ENCODE results near the gene ZFAND3.
"Not testable (repeated sequence)": the region's sequence is repeated elsewhere in the genome, so short reads cannot be mapped to it uniquely, and the experiment has no call there.

The ZFAND3 gene

DNA sequence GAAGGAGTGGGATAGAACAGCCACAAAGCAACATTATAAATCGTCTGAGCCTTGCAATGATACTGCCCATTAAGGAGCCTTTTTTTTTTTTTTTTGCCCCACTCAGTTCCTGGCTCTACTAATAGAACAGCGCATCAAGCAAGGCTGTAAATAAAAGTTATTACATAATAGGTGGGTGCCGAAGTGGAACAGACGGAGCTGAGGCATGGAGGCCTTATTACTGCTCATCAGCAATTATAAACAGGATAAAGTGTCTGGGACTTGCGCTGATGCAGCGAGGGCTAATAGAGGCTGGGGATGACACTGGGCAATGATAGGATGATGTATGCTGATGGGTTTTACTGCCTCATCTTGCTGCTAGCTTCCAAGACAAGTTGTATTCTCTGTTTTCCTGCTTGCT lies 272.1 kb downstream of the ZFAND3 start:
- no peak for DNase-seq (ENCODE audit: low read depth)

DNA sequence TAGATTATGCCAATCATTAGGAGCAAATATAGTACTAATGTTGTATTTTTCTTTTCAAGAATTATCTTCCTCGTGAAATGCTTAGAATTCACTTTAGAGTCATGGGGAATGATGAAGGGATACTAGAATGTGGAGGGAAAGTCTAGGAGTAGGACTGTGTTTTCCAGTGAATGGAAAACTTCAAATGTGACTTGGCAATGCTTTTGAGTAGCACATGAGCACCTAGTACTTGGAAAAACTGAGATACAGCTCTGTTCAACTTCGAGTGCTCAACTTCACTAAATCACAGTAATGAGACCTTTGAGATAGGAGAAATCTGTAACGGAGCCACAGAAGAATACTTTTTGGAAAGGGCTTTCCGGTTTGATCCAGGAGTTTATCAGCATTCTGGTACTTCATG lies 272.9 kb downstream of the ZFAND3 start:
- DNase-seq (ENCODE audit: low read depth): no peak

- DNase-seq (ENCODE audit: low read depth): no peak
These were observed 273.4 kb downstream of the ZFAND3 start for GRCh38 chr6:38092964-38093363.

- DNase-seq (ENCODE audit: low read depth): peak; percentile 78
These were observed 275.5 kb downstream of the ZFAND3 start for GRCh38 chr6:38095054-38095453.

GRCh38 chr6:38099221-38099620 lies 279.7 kb downstream of the ZFAND3 start:
- no peak for DNase-seq (ENCODE audit: low read depth)

GRCh38 chr6:38100380-38100779 lies 280.9 kb downstream of the ZFAND3 start:
- no peak for DNase-seq (ENCODE audit: low read depth)

- no peak for DNase-seq (ENCODE audit: low read depth)
These were observed 284.4 kb downstream of the ZFAND3 start for GRCh38 chr6:38103921-38104320.

DNA sequence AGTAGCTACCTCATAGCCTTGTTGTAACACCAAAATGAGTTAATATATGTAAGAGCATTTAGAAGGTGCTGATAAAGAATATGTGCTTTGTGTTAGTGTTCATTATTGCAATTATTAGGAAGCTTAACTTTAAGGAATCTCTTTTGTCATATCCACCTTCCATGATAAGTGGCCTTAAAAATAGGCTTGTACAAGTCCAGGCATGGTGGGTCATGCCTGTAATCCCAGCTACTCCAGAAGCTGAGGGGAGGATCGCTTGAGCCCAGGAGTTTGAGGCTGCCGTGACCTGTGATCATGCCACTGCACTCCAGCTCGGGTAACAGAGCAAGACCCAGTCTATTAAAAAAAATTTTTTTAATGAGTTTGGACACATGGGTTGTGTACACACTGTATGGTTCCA lies 285.5 kb downstream of the ZFAND3 start:
- no peak for DNase-seq (ENCODE audit: low read depth)

DNA sequence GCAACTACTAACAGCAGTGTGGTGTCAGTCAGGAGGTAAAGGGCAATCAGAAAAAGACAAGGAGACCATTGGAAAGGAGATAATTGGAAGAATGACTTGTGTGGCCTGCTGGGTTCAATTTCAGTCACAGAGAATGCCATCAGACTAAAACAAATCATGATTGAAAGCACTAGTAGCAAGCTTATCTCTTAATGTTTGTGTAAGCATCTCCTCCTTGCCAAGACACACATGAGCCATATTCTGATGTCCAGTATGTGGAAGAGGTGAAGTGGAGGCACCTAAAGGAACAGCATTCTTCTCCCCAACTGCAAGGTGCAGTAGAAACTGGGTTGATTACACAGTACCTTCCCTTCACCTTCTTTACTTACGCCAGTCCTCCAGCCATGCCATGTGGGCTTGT lies 287.5 kb downstream of the ZFAND3 start:
- DNase-seq (ENCODE audit: low read depth): no peak

- DNase-seq (ENCODE audit: low read depth): no peak
These were observed 291.0 kb downstream of the ZFAND3 start for GRCh38 chr6:38110481-38110971.

- DNase-seq (ENCODE audit: low read depth): no peak
These were observed 292.7 kb downstream of the ZFAND3 start for GRCh38 chr6:38112181-38112580.

- DNase-seq (ENCODE audit: low read depth): no peak
These were observed 294.5 kb downstream of the ZFAND3 start for GRCh38 chr6:38113825-38114576.

DNA sequence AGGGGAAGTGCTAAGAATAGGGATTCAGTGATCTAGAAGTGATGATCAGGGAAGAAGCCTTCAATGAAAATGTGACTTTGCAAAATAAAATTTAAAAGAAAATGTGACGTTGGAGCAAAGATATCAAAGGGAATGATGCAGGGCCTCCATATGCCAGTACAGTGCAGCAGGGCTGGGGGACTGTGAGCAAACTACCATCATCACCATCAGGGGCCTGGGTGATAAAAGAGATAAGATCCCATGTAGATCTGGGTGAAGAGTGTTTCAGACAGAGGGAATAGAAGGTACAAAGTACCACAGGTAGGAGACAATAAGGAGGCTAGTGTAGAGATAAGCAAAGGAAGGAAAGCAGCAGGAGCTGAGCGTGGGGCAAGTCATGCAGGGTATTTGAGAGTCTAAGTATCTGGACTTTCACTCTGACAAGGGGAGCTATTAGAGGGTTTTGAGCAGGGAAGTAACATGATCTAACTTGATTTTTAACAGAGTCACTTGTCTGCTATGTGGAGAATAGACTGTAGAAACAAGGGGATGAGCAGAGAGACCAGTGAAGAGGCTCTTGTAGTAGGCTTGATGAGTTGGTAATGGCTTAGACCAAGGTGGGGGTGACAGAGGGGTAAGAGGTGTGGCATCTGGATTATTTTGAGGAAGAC lies 295.6 kb downstream of the ZFAND3 start:
- DNase-seq (ENCODE audit: low read depth): no peak

GRCh38 chr6:38115626-38116008 lies 296.1 kb downstream of the ZFAND3 start:
- no peak for DNase-seq (ENCODE audit: low read depth)

- no peak for DNase-seq (ENCODE audit: low read depth)
These were observed 296.7 kb downstream of the ZFAND3 start for GRCh38 chr6:38116248-38116647.

GRCh38 chr6:38117281-38117680 lies 297.8 kb downstream of the ZFAND3 start:
- peak; percentile 65 for DNase-seq (ENCODE audit: low read depth)

- DNase-seq (ENCODE audit: low read depth): no peak
These were observed 299.4 kb downstream of the ZFAND3 start for GRCh38 chr6:38118791-38119365.

GRCh38 chr6:38119516-38119915 lies 300.0 kb downstream of the ZFAND3 start:
- DNase-seq (ENCODE audit: low read depth): no peak

- not testable (repeated sequence) for DNase-seq (ENCODE audit: low read depth)
These were observed 304.8 kb downstream of the ZFAND3 start for GRCh38 chr6:38124224-38124926.

DNA sequence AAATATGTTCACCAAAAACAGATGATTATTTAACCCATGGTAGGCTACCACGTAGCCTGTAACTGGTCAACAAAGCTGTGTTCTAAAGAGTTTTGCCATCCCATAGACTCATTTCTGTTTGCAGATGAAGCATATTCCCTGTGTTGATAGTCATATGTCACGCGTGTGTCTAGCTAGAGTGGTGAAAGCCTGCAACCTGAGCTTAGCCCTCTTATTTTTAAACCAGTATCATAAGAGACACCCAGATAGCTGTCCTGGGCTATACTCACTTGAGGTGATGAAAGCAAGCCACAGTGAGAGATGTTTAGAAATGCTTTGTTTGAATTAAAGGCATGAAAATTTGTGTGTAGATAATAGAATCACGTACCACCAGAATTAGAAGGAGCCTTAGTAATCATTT lies 307.8 kb downstream of the ZFAND3 start:
- no peak for DNase-seq (ENCODE audit: low read depth)

DNA sequence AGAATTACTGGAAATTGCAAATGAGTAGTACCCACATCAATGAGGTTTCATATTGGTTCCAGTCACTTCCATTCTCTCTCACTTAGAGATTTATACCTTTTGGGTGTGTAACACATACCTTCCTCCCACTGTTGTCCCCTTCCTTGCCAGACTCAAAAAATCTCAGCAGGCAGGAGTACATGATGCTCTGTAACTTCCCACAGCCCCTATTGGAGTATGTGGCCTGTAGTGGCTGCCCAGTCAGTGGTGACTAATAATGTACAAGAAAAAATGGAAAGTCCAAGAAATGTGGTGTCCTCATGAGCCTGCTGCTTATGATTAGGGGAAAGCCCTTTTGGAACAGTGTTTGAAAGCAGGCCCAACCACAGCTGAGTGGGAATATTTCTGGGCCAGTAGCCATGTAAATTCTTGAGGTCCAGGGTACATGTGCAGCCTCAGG lies 312.0 kb downstream of the ZFAND3 start:
- peak; percentile 88 for DNase-seq (ENCODE audit: low read depth)

DNA sequence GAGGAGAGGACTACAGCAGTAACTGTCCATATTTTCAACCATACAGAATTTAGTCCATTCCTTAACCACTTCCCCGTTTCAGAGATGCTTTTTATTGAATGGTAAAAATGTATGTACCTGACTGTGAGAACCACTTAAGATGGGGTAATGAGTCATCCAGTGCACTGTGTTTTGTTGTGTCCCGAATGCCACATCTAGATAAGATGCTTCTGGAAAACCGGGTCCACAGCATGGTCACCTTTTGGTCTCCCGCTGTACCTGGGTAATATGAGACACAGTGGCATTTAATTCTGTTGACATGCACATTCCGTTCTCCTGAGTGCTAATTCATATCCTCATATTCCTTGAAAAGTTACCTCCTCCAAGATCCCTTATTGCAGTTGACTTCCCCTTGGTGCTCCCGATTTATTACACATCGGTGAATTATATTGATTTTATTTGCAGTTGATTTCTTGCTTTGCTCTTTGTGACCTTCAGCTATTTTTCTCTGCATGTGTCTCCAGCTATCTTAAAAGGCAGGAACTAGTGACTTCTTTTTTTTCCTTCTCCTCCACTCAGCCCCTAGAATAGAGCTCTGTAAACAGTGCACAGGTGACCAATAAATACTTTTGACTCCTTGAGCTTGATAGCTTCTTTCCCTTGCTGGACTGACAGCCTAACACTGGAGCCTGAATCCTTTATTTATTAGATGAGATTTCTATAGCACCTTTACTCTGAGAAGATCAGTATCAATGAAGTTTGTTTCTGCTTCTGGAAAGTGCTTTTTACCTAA lies 314.6 kb downstream of the ZFAND3 start:
- no peak for DNase-seq (ENCODE audit: low read depth)
